AG09309 (cell line): ENCODE results near the gene CLIC4.

ENCODE experiments used
- DNase-seq: peaks from one replicate; pipeline ENCODE4 v3.0.0-alpha.2; 2010; ENCODE audit warnings: low read depth
- H3K4me3 ChIP-seq: 2 replicates; pipeline ENCODE4 v1.5.1; 2011; ENCODE audit warnings: mild to moderate bottlenecking, low read depth, low read length, moderate library complexity; ENCODE audit not compliant: control insufficient read depth
- TF ChIP-seq, protein P1 (sequence below): IDR thresholded peaks from 2 replicates; pipeline ENCODE4 v1.5.1; 2011; ENCODE audit warnings: mild to moderate bottlenecking, low read depth, low read length, inconsistent platforms; ENCODE audit not compliant: insufficient read depth, control insufficient read depth; ENCODE audit errors: missing control alignments

Gene CLIC4

DNA sequence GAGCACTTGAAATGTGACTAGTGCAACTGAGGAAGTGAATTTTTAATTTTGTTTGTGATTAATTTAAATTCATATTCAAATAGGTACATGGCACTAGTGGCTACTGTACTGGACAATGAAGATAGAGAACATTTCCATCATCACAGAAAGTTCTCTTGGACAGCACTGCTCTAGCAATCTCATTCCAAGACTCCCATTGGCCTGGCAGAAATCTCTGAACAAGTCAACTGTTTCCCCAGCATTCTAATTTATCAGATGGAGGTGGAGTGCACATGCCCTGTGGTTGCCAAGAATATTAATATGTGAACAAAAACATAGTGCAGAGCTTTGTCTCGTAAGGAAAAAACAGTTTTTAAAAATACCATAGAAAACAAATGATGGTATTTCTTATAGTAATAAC, 81.3 kb downstream of the CLIC4 start:
- TF ChIP-seq, protein P1, sequence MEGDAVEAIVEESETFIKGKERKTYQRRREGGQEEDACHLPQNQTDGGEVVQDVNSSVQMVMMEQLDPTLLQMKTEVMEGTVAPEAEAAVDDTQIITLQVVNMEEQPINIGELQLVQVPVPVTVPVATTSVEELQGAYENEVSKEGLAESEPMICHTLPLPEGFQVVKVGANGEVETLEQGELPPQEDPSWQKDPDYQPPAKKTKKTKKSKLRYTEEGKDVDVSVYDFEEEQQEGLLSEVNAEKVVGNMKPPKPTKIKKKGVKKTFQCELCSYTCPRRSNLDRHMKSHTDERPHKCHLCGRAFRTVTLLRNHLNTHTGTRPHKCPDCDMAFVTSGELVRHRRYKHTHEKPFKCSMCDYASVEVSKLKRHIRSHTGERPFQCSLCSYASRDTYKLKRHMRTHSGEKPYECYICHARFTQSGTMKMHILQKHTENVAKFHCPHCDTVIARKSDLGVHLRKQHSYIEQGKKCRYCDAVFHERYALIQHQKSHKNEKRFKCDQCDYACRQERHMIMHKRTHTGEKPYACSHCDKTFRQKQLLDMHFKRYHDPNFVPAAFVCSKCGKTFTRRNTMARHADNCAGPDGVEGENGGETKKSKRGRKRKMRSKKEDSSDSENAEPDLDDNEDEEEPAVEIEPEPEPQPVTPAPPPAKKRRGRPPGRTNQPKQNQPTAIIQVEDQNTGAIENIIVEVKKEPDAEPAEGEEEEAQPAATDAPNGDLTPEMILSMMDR: no peak
- no peak for DNase-seq

DNA sequence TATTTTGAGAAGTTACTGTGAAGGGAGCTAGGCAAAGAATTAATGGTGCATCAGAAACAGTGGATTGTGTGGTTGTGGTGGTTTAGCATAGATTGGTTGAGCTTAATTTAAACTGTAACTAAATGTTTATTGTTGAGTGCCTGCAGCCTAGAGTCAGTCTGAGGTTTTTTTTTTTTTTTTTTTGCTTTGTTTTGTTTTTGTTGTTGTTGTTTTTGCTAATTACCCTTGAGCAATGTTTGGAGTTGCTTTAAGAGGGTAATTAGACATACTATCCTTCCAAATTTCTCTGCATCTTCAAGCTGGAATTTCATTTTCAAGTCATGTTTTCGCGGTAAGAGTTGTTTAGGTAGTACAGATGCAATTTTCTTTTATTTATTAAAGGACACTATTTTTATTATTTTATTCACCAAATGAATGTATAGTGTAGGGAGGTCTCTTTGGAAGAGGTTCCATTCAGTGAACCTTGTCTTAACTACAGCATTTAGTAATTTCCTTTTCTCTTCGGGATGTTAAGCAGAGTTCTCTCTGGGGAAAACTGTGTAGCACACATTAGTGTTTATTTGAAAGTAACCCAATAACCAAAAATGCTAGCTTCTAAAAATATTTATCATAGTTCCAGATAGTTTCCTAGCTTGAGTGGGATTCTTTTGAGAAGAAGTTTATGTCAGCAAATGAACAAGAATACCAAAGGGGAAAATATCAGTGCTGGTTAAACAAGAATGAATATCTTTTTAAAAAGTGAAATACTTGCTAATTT, 82.3 kb downstream of the CLIC4 start:
- TF ChIP-seq, protein P1: no peak
- no peak overlapping the region for H3K4me3 ChIP-seq
- DNase-seq: no peak

More for the DNA sequence above, 81.3 kb downstream of the CLIC4 start:
- no peak overlapping the region for H3K4me3 ChIP-seq

- TF ChIP-seq, protein P1: no peak
- no peak overlapping the region for H3K4me3 ChIP-seq
- DNase-seq: no peak
These were observed 83.1 kb downstream of the CLIC4 start for GRCh38 chr1:24828183-24828886.

DNA sequence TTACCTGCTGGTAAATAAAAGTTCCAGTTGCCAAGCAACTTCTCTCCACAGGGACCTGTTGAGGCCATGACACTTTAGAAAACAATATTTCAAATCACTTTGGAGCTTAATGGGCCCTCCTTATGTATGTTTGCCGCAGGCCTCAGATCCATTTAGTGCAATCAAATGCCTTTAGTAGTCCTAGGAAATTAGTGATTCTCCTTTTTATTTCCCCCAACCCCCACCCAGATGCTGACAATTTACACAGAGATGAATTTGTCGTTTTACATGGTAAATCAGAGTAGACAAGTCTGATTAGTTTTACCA, 83.6 kb downstream of the CLIC4 start:
- DNase-seq: no peak

GRCh38 chr1:24830680-24831272, 85.5 kb downstream of the CLIC4 start:
- TF ChIP-seq, protein P1: peak; percentile 61
- peak; percentile 37 for DNase-seq

More for the DNA sequence above, 83.6 kb downstream of the CLIC4 start:
- TF ChIP-seq, protein P1: no peak
- no peak overlapping the region for H3K4me3 ChIP-seq

DNA sequence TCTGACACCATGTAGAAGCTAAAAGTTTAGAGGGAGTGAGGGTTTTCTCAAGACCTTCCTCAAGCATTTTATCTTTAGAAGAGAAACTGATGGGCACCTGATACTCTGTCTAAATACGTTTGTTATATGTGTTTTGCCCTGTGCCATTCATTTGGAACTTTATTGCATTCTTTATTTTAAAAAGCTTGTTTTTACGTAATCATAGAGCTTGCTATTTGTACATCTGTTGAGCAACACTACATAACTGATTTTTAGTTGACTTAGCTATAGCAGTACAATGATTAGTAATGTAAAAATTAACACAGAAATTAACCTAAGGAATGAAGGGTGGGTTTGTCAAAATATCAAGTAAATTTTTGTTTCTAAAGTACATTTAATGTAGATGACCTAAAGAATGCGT, 96.3 kb downstream of the CLIC4 start:
- DNase-seq: no peak
- H3K4me3 ChIP-seq: no peak overlapping the region
- TF ChIP-seq, protein P1: no peak

More at GRCh38 chr1:24830680-24831272, 85.5 kb downstream of the CLIC4 start:
- no peak overlapping the region for H3K4me3 ChIP-seq
